Activated CD4-positive, alpha-beta T cell treated with anti-CD3 and anti-CD28 coated beads for 36 hours (primary cell): ENCODE data around the gene LRWD1. TPM values are rescaled to one million over a fixed set of nuclear protein-coding genes. Genes with fewer than 3 reads are reported as not detected.
A peak's percentile ranks its signal among the peaks of the same experiment; 100 is the strongest.
"Not testable (repeated sequence)": the region's sequence is repeated elsewhere in the genome, so short reads cannot be mapped to it uniquely, and the experiment has no call there.

ENCODE experiments used
- ATAC-seq: fragments of 200-7000 bp; cut with Tn5 transposase; one replicate; pipeline ENCODE4 v1.10.0; 2021; ENCODE audit warnings: mild to moderate bottlenecking, moderate library complexity
- CTCF ChIA-PET: fragments of 350-600 bp; sonication (Branson Sonifier 250); formaldehyde crosslinking; loops from one replicate; lab custom pipeline; 2021; ENCODE audit warnings: antibody characterized with exemption; lab: Charles Lee
- POLR2A ChIA-PET: fragments of 350-600 bp; sonication (Branson Sonifier 250); formaldehyde crosslinking; loops from one replicate; lab custom pipeline; 2021; ENCODE audit warnings: antibody characterized with exemption, inconsistent platforms; lab: Charles Lee
- DNase-seq: peaks from one replicate; pipeline ENCODE4 v3.0.0-alpha.2; 2020
- H3K27ac Mint-ChIP-seq: one replicate; pipeline ENCODE4 v1.8.0; 2021; ENCODE audit warnings: mixed read lengths
- H3K27me3 Mint-ChIP-seq: one replicate; pipeline ENCODE4 v1.8.0; 2021; ENCODE audit warnings: mixed read lengths
- H3K36me3 Mint-ChIP-seq: one replicate; pipeline ENCODE4 v1.8.0; 2021; ENCODE audit warnings: low read depth, mixed read lengths
- H3K4me1 Mint-ChIP-seq: one replicate; pipeline ENCODE4 v1.8.0; 2021; ENCODE audit warnings: mixed read lengths
- H3K4me3 Mint-ChIP-seq: one replicate; pipeline ENCODE4 v1.8.0; 2021; ENCODE audit warnings: mild to moderate bottlenecking, moderate library complexity, mixed read lengths
- H3K9me3 Mint-ChIP-seq: one replicate; pipeline ENCODE4 v1.8.0; 2021; ENCODE audit warnings: low read depth, mixed read lengths
- intact Hi-C, 2 experiments: fragments of 100-400 bp; cut with DNase I in 1 of 2; cut with micrococcal nuclease in 1 of 2; formaldehyde crosslinking; loops; one replicate each; pipeline versions ENCODE4 v1.14.2 to v1.15.1; 2022 to 2024; cut with DNase I, micrococcal nuclease
- total RNA-seq, 2 experiments: library from RNA; stranded (reverse); gene quantifications; one replicate each; pipeline ENCODE4 v1.2.3, GENCODE V29; 2021

LRWD1 gene
- total RNA-seq, 2 experiments from 2014 or later = 13.6 to 14.4 TPM

DNA sequence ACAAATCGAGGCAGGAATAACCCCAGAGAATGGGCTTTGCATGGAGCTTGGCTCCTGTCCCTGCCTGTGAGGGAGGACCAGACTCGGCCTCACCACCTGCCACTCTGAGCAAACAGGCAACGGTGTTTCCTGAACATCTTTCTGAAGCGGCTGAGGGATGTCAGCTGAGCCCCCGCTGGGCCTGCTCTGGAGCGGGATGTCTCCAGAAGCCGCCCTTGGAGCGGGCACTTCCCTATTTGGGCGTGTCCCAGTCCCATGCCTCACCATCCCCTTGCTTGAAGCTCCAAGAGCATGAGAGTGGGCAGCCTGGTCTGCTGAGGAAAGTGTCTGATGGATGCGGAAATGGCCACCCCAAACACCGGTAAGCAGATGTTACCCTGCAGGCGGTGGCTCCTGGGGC, 10.3 kb upstream of the LRWD1 start:
- POLR2A ChIA-PET = no interaction called here
- CTCF ChIA-PET = no interaction called here
- Mint-ChIP-seq H3K36me3 (peaks cover 11% of the 10 kb centered on the region), H3K4me3 (no peak overlapping the region), H3K27me3 (no peaks in the 10 kb centered on the region), H3K9me3 (no peaks in the 10 kb centered on the region), H3K4me1 (no peaks in the 10 kb centered on the region), H3K27ac (no peak overlapping the region)
- DNase-seq = no peak
- ATAC-seq = no peak
- intact Hi-C loops = no loop called here

DNA sequence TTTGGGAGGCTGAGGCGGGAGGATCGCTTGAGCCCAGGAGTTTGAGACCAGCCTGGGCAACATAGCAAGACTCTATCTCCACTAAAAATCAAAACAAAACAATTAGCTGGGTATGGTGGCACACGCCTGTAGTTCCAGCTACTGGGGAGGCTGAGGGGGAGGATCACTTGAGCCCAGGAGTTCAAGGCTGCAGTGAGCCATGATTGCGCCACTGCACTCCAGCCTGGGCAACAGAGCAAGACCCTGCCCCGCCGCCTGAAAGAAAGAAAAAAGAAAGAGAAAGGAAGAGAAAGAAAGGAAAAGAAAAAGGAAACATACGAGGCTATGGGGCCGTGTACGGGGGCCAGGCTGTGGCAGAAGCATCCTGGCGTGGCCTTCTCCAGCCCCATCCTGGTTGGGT, 9.9 kb upstream of the LRWD1 start:
- H3K4me3 Mint-ChIP-seq, H3K27me3 Mint-ChIP-seq, H3K27ac Mint-ChIP-seq, ATAC-seq, H3K4me1 Mint-ChIP-seq, H3K9me3 Mint-ChIP-seq, intact Hi-C loops, DNase-seq: not testable (repeated sequence)
- ChIA-PET POLR2A (interaction anchor here (0.5 kb wide), 1 partner anchor 33 kb away, joined by 8 read pairs; no protein-coding TSS in a partner anchor), CTCF (interaction anchor here (1.9 kb wide), 1 partner anchor 10 kb away, joined by 7 read pairs; no protein-coding TSS in a partner anchor)
- H3K36me3 Mint-ChIP-seq = peaks cover 11% of the 10 kb centered on the region

DNA sequence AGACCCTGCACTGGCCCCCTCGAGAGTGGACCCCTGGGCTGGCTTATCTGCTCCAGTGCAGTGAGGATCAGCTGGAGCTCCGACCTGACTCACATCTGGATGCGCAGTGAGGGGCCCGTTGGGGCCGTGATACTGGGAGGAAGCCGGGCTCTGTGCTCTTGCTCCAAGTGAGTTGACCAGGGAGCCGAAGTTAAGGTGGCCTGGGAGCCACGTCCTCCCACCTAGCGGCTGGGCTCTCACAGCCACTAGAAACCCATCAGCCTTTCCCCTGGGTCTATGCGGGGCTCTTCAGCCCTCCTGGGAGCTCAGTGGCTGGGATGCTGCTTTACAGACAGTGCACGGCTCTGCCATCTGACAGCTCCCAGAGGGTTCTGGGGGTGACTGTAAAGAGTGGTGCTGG, 9.2 kb upstream of the LRWD1 start:
- ChIA-PET CTCF (interaction anchor here (0.6 to 1.9 kb wide), 3 partner anchors 10 to 585 kb away, joined by 3 to 7 read pairs (median 3); no protein-coding TSS in a partner anchor), POLR2A (no interaction called here)
- no peaks in the 10 kb centered on the region for H3K9me3 Mint-ChIP-seq
- intact Hi-C loops = no loop called here
- no peaks in the 10 kb centered on the region for H3K27me3 Mint-ChIP-seq
- no peak overlapping the region for H3K4me3 Mint-ChIP-seq
- H3K27ac Mint-ChIP-seq = no peak overlapping the region
- H3K36me3 Mint-ChIP-seq = peaks cover 11% of the 10 kb centered on the region
- no peak for ATAC-seq
- H3K4me1 Mint-ChIP-seq = no peaks in the 10 kb centered on the region
- DNase-seq = no peak

DNA sequence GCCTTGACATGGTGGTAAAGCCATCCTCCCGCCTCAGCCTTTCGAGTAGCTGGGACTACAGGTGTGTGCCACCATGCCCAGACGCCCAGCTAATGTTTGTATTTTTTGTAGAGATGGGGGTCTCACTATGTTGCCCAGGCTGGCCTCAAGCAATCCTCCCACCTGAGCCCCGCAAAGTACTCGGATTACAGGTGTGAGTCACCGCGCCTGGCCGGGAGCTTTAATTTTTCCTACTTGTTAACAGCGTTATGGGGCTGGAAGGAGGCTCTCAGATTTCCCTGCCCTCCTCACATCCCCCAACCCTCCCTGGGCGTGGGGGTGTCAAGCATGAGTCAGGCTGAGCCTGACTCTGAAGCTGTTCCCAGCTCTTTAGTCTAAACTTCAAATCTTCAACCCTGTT, 8.5 kb upstream of the LRWD1 start:
- no peak overlapping the region for H3K4me3 Mint-ChIP-seq
- no peaks in the 10 kb centered on the region for H3K4me1 Mint-ChIP-seq
- ATAC-seq = no peak
- intact Hi-C loops = no loop called here
- no peak overlapping the region for H3K27ac Mint-ChIP-seq
- ChIA-PET POLR2A (no interaction called here), CTCF (interaction anchor here (0.6 to 1.9 kb wide), 4 partner anchors 9 to 586 kb away, joined by 3 to 7 read pairs (median 3); no protein-coding TSS in a partner anchor)
- DNase-seq = no peak
- peaks cover 11% of the 10 kb centered on the region for H3K36me3 Mint-ChIP-seq
- no peaks in the 10 kb centered on the region for H3K27me3 Mint-ChIP-seq
- H3K9me3 Mint-ChIP-seq = no peaks in the 10 kb centered on the region

DNA sequence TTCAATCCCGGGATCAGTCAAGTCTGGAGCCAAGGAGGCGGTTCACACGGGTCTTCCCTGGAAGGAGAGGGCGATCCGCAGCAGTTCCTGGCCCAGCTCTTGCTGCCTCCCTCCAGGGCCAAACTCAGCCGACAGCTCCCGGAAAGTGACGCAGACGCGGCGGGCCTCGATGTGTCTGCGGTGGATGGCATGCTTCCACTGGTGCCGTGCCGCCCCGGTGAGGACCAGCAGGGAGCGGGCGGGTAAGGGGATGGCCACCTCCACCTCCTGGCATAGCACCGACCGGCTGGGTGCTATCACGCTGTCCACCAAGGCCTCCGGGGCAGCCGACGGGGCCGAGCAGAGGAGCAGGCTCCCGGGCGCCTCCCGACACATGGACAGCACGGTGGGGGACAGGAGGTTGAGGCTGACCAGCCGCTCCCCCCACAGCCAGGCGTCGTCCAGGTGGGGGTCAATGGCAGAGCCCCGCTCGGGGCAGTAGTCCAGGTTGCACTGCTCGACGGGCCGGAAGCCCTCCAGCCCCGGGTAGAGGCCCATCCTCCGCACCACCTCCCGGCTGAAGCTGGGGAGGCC, 7.3 kb upstream of the LRWD1 start:
- Mint-ChIP-seq H3K9me3 (no peaks in the 10 kb centered on the region), H3K36me3 (peaks cover 11% of the 10 kb centered on the region), H3K4me1 (peaks cover under 1% of the 10 kb centered on the region), H3K4me3 (no peak overlapping the region), H3K27me3 (no peaks in the 10 kb centered on the region), H3K27ac (no peak overlapping the region)
- CTCF ChIA-PET = no interaction called here
- ATAC-seq (no peak), DNase-seq (no peak)
- POLR2A ChIA-PET = no interaction called here
- intact Hi-C loops = no loop called here

DNA sequence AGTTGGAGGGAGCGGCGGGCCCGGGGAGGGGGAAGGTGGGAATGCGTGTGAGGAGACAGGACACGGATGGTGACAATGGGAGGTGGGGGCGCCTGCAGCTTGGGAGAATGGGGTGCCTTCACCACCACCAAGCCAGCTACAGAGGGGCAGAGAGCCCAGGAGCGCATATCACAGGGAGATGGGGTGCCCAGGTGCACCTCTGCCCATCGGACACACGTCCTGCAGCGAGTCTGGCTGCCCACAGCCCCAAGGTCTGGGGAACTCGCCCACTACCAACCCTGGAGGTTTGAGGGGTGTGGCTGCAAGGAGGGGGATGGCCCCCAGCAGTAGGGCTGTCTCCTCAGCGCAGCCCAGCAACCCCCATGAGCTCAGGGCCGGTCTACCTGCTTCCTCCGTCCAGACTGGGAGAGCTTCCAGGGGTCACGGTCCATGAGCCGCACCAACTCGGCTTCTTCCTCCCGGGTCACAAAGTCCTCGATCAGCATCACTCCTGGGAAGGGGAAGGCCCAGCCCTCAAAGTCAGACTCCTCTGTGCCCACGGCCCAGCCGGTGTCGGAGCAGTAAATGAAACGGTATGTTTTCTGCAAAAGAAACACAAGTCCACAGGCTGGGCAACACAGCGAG, 5.5 kb upstream of the LRWD1 start:
- intact Hi-C loops = no loop called here
- peaks cover 11% of the 10 kb centered on the region for H3K36me3 Mint-ChIP-seq
- no peak overlapping the region for H3K4me3 Mint-ChIP-seq
- POLR2A ChIA-PET = no interaction called here
- CTCF ChIA-PET = no interaction called here
- peaks cover 13% of the 10 kb centered on the region for H3K4me1 Mint-ChIP-seq
- ATAC-seq = no peak
- no peak for DNase-seq
- H3K27me3 Mint-ChIP-seq = no peaks in the 10 kb centered on the region
- H3K27ac Mint-ChIP-seq = no peak overlapping the region
- no peaks in the 10 kb centered on the region for H3K9me3 Mint-ChIP-seq

DNA sequence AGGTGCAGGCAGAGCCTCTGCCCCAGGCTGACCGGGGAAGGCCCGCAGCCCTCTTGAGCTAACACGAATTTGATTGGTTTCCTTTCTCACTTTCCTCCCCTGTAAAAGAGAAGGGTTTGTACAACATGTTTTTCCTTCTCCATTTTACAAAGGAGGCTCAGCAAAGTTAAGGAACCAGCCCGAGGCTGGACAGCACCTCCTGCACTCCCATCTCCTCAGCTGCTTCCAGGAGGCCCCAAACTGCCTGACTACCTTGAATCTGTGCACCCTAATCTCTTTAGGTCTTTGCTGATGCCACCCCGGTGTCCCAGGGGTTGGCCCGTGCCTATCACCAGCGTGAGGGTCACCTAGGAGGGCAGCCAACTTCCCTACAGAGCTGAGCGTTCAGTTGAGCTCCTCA, 4.3 kb upstream of the LRWD1 start:
- DNase-seq (no peak), ATAC-seq (no peak)
- Mint-ChIP-seq H3K36me3 (peaks cover 9% of the 10 kb centered on the region), H3K9me3 (no peaks in the 10 kb centered on the region), H3K27me3 (no peaks in the 10 kb centered on the region), H3K4me1 (peaks cover 14% of the 10 kb centered on the region), H3K27ac (no peak overlapping the region), H3K4me3 (no peak overlapping the region)
- intact Hi-C loops = loop anchor here (10.0 kb wide), 2 partner anchors 176 to 1136 kb away; partner anchors contain the start of genes IFT22 (in 1 of the 2) and SH2B2 (in 1 of the 2)
- ChIA-PET POLR2A (no interaction called here), CTCF (no interaction called here)

DNA sequence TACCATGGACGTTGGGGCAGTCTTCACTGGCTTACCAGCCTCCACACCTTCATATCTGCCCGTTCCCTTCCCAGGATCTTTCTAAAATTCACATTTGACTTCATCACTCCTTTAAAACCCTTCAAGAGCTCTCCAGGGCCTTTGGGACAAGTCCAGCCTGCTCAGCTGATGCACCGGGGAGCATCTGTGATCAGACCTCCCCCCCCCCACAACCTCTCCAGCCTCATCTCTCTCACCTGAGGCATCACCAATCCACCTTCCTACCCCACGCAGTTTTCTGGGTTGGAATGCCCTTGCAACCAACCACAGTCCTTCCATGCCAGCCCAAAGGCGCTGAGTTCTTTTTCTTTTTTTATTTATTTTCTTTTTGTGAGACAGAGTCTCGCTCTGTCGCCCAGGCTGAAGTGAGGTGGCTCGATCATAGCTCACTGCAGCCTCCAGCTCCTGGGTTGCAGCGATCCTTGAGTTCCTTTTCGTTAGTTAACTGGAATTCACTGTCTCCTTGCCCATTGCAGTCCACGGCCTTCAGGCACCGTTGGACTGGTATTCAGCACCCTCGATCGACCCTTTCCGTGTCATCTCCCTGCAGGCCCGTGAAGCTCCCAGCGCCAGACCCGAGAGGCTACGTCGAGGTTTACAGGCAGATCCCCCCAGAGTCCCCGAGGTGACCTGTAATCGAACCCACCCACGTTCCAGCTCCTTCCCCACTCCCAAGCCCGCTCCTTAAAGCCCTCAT, 775 bp upstream of the LRWD1 start:
- Mint-ChIP-seq H3K4me3 (peak overlapping the region; percentile 95), H3K4me1 (peaks cover 30% of the 10 kb centered on the region), H3K27ac (peak overlapping the region; percentile 72), H3K9me3 (no peaks in the 10 kb centered on the region), H3K27me3 (no peaks in the 10 kb centered on the region), H3K36me3 (no peaks in the 10 kb centered on the region)
- DNase-seq = no peak
- CTCF ChIA-PET = interaction anchor here (0.8 to 1.8 kb wide), 3 partner anchors 38 to 52 kb away, joined by 3 to 5 read pairs (median 4); no protein-coding TSS in a partner anchor
- ATAC-seq = no peak
- intact Hi-C loops = loop anchor here (1.0 to 10.0 kb wide), 6 partner anchors 37 to 1139 kb away; partner anchors contain the start of genes SH2B2 (in 2 of the 2), IFT22 (in 1 of the 2) and PRKRIP1 (in 1 of the 2)
- POLR2A ChIA-PET = no interaction called here

DNA sequence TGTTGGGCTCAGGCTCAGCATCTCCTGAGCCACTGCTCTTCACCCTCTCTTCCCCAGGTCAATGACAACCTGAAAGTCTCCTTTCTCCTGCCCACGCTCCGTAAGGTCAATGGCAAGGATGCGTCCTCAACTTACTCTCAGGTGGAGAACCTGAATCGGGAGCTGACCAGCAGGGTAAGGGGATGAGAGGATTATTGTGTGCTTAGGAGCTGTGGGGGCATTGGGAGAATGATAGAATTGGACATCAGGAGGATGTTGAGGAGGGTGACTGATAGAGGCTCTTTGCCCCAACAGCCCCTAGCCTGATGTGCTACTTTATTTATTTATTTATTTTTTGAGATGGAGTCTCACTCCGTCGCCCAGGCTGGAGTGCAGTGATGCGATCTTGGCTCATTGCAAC, 1.3 kb downstream of the LRWD1 start:
- ChIA-PET POLR2A (interaction anchor here (0.6 kb wide), 2 partner anchors 49 to 1301 kb away, joined by 3 to 7 read pairs; partner anchors contain the start of gene VGF), CTCF (interaction anchor here (0.6 to 1.3 kb wide), 5 partner anchors 10 to 1957 kb away, joined by 3 to 7 read pairs (median 5); partner anchors contain the start of gene PRKRIP1)
- peak overlapping the region; percentile 95 for H3K4me3 Mint-ChIP-seq
- H3K4me1 Mint-ChIP-seq = peaks cover 30% of the 10 kb centered on the region
- H3K36me3 Mint-ChIP-seq = no peaks in the 10 kb centered on the region
- no peak for DNase-seq
- no peak overlapping the region for H3K27ac Mint-ChIP-seq
- intact Hi-C loops = loop anchor here (10.0 kb wide), 2 partner anchors 181 to 1141 kb away; partner anchors contain the start of genes IFT22 (in 1 of the 2) and SH2B2 (in 1 of the 2)
- no peak for ATAC-seq
- no peaks in the 10 kb centered on the region for H3K9me3 Mint-ChIP-seq
- no peaks in the 10 kb centered on the region for H3K27me3 Mint-ChIP-seq

DNA sequence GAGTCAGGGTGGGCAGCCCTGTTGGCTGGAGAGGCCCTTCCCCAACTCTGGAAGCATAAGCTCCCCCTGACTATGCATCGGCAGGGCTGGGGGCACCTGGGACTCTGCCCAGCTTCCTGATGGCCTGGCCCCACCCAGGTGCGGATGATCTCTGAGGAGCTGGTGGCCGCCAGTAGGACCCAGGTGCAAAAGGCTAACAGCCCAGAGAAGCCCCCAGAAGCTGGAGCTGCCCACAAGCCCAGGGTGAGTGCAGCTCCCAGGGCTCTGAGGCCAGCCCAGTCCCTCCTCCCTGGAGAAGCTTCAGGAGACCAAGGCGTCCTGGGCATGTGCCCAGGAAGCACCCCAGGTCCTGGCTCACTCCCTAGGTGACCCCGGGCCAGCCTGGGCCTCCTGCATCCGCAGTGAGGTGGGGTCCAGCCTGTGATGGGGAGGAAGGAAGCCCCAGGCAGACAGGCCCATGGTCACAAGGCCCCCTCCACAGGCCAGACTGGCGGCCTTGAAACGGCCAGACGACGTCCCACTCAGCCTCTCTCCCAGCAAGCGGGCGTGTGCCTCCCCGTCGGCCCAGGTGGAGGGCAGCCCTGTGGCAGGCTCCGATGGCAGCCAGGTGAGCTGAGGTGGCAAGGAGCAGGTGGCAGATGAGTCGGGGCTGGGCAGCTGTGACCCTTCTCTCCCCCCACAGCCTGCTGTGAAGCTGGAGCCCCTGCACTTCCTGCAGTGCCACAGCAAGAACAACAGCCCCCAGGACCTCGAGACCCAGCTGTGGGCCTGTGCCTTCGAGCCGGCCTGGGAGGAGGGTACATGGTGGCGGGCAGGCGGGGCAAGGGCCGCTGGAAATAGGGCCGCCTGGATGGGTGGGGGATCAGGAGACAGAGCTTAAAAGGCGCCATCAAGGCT, 3.0 kb downstream of the LRWD1 start:
- intact Hi-C loops = loop anchor here (10.0 kb wide), 2 partner anchors 183 to 1143 kb away; partner anchors contain the start of genes IFT22 (in 1 of the 2) and SH2B2 (in 1 of the 2)
- ATAC-seq = no peak

More for the DNA sequence above, 3.0 kb downstream of the LRWD1 start:
- ChIA-PET CTCF (interaction anchor here (0.6 to 1.0 kb wide), 5 partner anchors 9 to 190 kb away, joined by 3 read pairs; partner anchors contain the start of gene ORAI2), POLR2A (interaction anchor here (0.6 kb wide), 2 partner anchors 38 to 55 kb away, joined by 4 read pairs; no protein-coding TSS in a partner anchor)
- no peak overlapping the region for H3K4me3 Mint-ChIP-seq
- H3K27ac Mint-ChIP-seq = no peak overlapping the region
- H3K4me1 Mint-ChIP-seq = peaks cover 26% of the 10 kb centered on the region
- no peaks in the 10 kb centered on the region for H3K27me3 Mint-ChIP-seq
- H3K9me3 Mint-ChIP-seq = no peaks in the 10 kb centered on the region
- DNase-seq = no peak
- peaks cover 4% of the 10 kb centered on the region for H3K36me3 Mint-ChIP-seq
